Sigmoid colon (tissue), 4 donors: ENCODE data around the gene GPR173.

ENCODE experiments used
- CTCF ChIP-seq, 4 experiments: fragments of 450-650 bp in 3 of 4; fragments of 200-600 bp in 1 of 4; IDR thresholded peaks; one replicate each; pipeline ENCODE4 v1.5.1; 2016 to 2019; ENCODE audit warnings: antibody characterized with exemption in 4 of 4, mild to moderate bottlenecking in 3 of 4, moderate library complexity in 2 of 4
- EP300 ChIP-seq, 4 donors: sonication (generic); formaldehyde crosslinking; IDR thresholded peaks; one replicate each; pipeline ENCODE4 v1.6.1; 2017; ENCODE audit warnings: antibody characterized with exemption in 4 of 4
- POLR2A ChIP-seq, 2 donors: fragments of 450-650 bp; IDR thresholded peaks; one replicate each; pipeline ENCODE4 v1.6.1; 2016; ENCODE audit warnings: antibody characterized with exemption in 2 of 2, mild to moderate bottlenecking in 2 of 2, moderate library complexity in 2 of 2

GRCh38 chrX:53013291-53013690, 35.3 kb upstream of the GPR173 start:
- TF ChIP-seq CTCF (IDR thresholded peaks at IDR 0.05) (no peak), EP300 (IDR thresholded peaks at IDR 0.05) (no peak), POLR2A (IDR thresholded peaks at IDR 0.05) (no peak)
